GM18526 (cell line): ENCODE data around the gene KCNK2.

Experiments
- POLR2A ChIP-seq: IDR thresholded peaks from 3 replicates; pipeline ENCODE4 v1.6.1; 2011; ENCODE audit not compliant: insufficient read length; ENCODE audit errors: extremely low read depth

KCNK2 gene

DNA sequence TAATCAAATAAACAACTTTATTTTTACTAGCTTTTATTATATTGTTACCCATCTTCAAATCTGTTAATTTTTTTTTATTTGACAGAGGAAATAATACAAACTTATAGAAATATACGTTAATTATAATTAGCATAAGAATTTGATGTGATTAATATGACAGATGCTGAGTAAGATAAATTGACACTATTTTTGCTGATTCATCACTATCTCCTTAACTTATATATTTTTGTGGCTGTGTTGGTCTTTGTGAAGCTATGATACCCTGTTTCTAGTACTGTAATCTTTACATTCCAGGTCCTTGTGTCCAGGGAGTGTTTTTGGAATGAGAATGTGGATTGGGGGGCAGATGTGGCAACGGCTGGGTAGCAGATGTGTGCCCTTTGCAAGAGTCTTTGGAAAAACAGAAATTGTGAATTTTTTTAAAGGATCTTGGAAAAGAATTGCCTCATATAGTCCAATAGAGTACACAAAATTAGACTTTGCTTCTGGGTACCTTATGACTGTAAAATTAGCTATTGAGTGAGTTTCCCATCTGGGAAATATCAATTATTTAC lies 102.6 kb downstream of the KCNK2 start:
- TF ChIP-seq POLR2A, result no peak

DNA sequence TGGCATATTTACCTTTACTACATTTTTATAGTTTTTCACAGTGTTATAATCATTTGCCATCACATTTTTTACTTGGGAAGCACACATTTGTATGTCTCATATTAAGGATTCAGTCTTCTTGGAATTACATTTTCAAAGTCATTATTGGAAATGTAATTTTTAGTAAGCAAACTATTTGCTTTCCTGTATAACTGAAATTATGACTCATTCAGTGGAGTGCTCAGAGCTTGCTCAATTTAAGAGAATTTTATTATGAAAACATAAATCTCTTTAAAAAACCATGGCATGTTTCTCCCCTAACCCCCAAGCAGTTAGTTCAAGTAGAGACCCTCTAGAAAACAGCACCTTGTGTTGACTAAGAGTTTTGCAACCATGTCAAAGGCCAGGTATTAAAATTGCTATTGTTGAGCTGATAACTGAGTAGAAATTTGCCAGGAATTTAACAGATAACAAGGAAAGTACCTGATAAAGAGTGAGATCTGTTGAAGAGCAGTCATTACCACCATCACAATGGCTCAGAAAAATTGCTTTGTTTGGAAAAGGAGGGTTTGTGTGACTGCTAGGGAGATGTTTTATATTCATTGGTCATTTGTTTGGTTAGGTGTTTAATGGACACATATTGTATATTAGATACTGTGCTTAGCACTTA lies 105.9 kb downstream of the KCNK2 start:
- TF ChIP-seq POLR2A, result no peak

DNA sequence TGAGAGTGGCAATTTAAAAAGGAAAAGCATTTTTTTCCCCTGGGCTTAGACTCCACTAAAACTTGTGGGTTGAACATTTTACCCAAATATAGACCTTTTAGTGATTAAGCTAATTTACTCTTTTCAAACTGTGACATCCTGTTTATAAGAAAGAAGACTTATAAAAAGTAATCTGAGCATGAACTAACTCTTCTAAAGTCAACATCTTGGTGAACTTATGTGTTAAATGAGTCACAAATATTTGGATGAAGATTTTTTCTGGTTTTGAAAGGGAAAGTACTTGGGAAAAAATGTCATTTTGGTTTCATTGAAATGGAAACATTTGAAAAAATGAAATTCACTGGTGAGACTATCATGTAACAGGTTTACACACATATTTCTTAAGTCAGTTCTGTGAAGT lies 109.8 kb downstream of the KCNK2 start:
- no peak for TF ChIP-seq POLR2A

DNA sequence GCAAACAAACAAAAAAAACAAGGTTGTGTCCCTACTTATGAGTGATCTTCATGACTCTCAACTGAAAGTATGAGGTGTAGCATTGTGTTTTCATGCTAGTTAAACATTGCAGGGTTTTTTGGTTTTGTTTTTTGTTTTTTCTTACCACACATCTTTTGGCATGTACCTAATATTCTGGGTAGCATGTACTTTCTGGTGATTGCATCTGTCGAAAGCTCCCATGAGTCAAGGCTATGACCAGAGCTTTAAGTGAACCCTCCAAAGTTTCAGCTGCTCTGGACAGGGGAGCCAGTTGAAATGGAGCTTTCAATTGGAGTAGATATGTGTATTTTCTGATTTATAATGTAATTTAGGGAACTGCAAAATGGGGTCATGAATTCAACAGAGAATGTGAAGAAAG lies 115.5 kb downstream of the KCNK2 start:
- no peak for TF ChIP-seq POLR2A

DNA sequence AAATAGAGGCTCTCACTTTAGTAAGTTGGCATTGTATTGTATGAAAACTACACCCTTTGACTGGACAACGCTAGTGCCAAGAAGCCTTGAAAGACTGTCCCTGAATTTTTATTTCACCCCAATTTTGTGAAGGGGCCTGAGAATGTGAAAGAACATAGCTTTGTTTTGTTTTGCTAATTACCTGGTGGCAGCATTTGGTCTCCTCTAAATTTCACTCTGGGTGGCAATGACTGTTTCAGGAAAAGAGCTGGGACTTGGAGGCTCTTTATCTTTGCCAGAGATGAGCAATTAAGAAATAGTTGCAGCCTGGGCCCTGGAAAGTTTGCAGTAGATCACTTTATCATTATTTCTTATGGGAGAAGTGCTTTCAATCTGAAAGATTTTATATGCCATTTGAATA lies 117.6 kb downstream of the KCNK2 start:
- no peak for TF ChIP-seq POLR2A

DNA sequence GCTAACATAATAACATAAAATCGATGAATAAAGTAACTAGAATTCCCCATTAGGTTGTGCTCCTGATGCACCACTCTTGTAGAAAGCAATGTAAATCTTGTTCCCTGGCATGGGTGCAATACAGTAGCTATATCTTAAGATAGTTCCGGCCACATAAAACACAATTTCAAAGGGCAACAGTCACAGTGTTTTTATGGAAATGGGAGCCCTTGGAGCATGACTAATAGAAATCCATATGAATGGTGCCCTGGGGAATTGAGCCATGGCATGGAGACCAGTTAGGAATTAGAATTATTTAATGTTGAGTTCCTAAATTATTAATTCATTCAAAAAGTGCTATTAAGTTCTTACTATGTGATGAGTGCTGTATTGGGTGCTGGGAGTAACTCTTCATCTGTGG lies 118.7 kb downstream of the KCNK2 start:
- no peak for TF ChIP-seq POLR2A

DNA sequence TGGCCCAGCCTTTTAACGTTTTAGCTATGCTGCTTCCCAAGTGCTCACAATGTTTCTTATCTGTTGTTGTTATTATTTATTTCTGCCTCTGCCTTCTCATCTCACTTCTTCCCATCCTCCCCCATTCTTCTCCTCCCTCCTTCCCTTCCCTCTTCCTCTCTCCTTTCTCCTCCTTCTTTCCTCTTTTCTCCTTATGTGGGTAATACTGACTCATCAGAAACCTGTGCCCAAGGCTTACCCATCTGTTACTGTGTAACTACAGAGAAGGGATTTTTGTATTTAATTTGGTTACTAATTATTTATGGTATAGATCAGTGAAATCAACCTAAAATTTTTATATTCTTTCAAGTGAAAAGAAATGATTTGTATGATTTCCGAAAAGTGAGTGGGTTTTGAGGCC lies 120.3 kb downstream of the KCNK2 start:
- no peak for TF ChIP-seq POLR2A

DNA sequence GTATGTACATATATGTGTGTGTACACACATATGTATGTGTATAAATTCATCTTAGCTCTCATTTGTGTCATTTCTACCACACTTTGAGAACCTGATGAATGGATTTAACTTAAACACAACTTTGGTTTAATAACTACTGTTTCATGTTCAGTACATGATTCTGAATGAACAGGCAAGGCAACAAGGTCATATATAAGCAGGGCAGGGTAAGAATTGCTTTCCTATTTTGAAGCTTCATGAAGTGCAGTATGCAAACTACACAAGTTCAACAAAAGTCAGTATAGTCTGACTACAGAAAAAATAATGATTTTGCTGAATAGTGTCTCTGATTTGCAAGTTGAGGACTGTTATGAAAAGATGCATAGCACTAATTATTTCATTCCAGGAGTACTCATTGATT lies 127.6 kb downstream of the KCNK2 start:
- no peak for TF ChIP-seq POLR2A

DNA sequence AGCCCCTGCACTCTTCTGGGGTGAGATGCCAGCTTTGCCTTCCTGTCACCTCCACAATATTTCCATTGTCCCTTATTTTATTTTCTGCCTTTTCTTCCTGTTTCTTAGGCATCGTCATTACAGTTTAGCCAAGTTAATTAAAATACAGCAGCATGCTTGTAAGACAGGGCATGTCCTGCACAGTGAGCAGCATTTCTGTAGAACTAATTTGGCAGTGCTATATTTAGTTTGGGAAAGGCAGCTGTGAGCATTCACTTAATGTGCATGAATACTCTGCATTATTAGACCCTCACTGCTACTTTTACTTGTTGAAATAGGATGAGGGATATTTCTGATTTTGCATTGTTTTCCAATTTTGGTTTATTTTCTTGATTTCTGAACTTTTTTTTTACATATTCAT lies 133.3 kb downstream of the KCNK2 start:
- no peak for TF ChIP-seq POLR2A

DNA sequence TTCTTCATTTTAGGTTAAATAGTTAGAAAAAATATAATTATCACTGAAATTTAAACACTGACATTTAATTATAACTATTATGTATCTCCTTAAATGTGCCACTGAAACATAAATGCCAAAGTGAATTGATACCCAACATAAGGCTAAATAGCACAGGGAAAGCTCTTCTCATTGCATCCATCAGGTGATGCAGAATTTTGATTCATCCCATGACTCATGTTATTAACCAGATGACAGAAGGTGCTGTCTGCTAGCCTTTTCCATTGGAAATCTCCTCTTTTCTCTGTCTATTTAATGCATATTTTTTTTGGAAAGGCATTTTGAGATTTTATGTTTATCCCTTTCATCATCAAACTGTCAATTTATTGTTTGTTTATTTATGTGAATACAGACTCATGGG lies 136.8 kb downstream of the KCNK2 start:
- no peak for TF ChIP-seq POLR2A

DNA sequence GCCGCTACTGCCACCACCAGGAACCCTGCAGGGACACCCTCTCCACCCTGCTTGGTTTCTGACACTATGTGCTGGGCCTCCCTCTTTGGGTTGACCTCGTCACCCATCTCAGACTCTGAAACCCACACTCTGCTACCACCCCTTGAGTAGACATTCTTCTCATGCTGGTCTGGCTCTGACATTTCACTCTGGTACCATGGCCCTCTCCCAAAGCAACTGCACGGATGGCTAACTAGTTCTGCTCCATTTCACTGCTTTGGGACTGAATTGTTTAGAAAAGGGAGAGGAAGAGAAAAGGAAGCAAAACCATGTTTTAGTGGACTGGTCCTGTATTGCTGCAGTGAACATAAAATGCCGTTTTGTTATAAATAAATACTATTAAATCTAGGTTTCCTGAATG lies 137.8 kb downstream of the KCNK2 start:
- TF ChIP-seq POLR2A, result no peak

DNA sequence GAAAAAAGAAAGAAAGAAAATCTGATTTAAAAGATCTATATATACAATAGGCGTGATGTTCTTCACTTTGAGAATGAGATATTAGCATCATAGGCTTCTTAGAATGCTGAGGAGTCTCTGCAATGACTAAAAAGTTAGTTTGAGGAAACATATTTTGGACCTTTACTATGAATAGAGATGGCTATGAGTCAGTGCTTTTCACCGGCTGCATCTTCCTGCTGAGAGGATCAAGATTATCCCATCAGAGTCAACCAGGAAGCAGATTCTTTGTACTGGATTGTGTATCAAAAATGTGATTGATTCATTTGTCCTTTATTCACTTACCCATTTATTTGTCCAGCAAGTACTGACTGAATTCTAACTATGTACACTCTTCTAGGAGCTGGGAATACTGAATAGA lies 144.2 kb downstream of the KCNK2 start:
- TF ChIP-seq POLR2A, result no peak

DNA sequence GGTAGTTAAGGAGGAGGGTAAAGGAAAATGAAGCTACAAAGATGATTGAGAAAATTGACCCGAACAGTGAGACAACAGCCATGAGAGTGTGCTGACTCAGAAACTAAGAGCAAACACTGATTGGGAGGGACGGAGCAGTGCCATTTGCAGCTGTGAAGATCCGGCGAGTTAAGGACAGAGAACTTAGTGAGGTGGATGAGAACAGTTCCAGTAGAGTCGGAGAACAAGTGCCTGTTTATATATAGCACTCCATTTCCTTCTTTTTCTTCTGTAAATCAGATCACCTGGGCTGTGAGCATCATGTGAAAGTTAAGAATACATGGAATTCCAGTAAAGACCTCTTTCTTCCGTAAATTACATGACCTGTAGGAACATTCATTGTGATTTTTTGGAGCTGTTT lies 145.7 kb downstream of the KCNK2 start:
- TF ChIP-seq POLR2A, result no peak

DNA sequence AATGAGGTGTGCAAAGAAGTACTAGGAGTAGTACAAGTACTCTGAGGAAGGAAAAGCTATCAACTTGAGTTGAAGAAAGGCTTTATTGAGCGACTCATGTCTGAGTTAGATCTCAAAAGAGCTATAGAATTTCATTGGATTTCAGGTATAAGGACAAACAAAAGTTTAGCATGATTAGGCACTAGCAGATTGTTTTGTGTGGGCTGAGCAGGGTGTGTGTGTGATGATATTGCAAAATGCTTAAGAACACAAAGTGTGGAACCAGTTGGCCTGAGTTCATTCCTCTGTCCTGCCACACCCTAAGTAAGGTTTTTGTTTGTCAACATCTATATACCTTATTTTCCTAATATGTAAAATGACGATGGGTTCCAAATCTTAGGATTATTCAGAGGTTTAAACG lies 158.9 kb downstream of the KCNK2 start:
- TF ChIP-seq POLR2A, result no peak

DNA sequence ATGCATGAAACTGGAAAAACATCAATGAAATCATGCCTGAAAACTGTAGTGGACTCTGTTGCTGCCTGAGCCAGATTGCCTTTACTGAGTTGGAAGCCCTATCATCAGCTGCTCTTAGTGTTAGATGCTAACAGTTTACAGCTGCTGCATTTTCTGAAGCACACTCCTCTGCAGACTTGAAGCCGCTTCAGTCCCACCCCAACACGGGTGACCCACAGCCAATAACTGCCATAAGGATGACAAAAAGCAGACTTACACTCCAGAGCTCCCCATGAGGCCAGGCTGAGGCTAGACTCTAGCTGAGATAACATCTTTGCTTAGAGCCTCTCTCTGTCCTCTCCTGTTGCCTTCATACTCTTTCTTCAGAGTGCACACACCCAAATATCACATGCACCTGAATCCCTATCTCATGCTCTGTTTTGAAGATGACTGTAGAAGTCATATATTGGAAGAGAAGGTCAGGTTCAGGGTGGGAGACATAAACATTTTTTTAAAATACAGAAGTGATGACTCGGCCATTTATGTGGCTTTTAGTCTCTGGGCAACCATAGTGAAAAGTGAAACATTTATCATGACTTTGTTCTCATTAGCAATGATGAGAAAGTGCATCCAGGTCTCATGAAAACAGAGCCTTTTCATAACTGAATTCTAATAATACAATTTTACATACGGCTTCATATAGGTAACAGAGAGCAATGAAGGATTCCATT lies 161.0 kb downstream of the KCNK2 start:
- no peak for TF ChIP-seq POLR2A

DNA sequence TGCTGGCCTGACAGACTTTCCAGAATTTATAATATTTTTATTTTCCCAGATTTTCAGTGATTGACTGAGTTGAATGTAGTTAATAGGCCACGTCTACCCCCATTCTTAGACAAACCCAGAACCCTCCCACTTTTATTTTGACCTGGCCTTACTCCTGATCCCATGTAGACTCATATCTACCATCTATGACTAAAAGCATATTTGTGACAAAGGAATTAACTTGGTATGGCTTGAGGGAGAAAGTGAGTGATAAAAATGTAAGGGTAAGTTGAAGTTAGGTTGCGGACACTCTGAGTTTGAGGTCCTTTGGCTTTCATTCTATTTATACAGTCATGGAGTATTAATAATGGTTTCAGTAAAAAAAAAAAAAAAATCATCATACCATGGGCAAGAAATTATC lies 168.4 kb downstream of the KCNK2 start:
- no peak for TF ChIP-seq POLR2A

DNA sequence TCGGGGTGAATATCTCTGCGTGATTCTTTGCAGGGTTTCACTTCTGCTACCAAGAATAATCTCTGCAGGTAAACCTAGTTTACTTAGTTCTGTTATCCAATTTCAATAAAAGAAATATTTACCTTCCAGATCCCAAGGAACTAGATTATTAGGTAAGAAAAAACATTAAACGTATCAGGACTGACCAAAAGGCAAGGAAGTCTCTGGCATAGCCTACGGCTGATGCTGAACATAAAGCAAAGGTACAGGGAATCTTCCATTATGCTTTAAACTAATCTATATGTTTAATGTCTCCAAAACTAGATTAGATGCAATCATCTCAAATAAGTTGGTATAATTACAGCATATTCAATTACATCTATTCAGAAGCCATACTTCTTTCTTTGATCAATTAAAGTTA lies 168.9 kb downstream of the KCNK2 start:
- TF ChIP-seq POLR2A, result no peak
